Globus pallidus (tissue), 1 donor: ENCODE data around the gene ADAM10.
"Not testable (repeated sequence)": the region's sequence is repeated elsewhere in the genome, so short reads cannot be mapped to it uniquely, and the experiment has no call there.

Experiments used
- DNase-seq: peaks from one replicate; pipeline ENCODE4 v3.0.0-alpha.2; 2015; ENCODE audit warnings: low spot score

The ADAM10 gene

GRCh38 chr15:58608129-58608590 is 141.3 kb downstream of the ADAM10 start:
- DNase-seq = no peak

DNA sequence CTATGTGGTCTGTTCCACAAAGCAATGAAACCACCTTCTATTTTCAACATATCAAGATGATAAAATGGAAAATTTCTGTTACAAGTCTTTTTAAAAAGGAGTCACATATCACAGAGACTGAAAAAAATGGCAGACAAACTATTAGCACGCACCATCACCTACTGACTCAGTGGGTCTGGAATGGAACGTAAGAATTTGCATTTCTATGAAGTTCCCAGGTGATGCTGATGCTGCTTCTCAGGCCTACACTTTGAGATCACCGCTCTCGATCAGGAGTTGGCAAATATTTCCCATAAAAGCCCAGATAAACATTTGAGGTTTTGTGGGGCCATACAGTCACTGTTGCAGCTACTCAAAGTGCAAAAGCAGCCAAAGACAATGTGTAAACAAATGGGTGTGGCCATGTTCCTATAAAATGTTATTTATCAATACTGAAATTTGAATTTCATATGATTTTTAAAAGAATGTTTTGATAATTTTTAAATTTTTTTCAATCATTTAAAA is 142.9 kb downstream of the ADAM10 start:
- no peak for DNase-seq

- no peak for DNase-seq
These were observed 143.5 kb downstream of the ADAM10 start for GRCh38 chr15:58605931-58606530.

- no peak for DNase-seq
These were observed 145.0 kb downstream of the ADAM10 start for GRCh38 chr15:58604455-58604923.

DNA sequence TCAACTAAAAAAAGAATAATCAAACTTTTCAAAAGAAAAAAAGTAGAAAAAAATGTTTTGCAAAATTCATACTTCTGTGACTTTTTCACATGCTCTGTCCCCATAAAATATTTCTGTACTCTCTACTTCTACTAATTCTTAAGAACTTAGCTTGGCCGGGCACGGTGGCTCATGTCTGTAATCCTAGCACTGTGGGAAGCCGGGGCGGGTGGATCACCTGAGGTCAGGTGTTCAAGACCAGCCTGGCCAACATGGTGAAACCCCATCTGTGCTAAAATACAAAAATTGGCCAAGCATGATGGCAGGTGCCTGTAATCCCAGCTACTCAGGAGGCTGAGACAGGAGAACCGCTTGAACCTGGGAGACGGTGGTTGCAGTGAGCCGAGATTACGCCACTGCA is 145.6 kb downstream of the ADAM10 start:
- DNase-seq = not testable (repeated sequence)

- no peak for DNase-seq
These were observed 146.7 kb downstream of the ADAM10 start for GRCh38 chr15:58602823-58603222.

- no peak for DNase-seq
These were observed 150.7 kb downstream of the ADAM10 start for GRCh38 chr15:58598829-58599210.

GRCh38 chr15:58597943-58598828 is 151.3 kb downstream of the ADAM10 start:
- no peak for DNase-seq

- no peak for DNase-seq
These were observed 153.8 kb downstream of the ADAM10 start for GRCh38 chr15:58595516-58596263.

GRCh38 chr15:58594898-58595297 is 154.6 kb downstream of the ADAM10 start:
- no peak for DNase-seq

DNA sequence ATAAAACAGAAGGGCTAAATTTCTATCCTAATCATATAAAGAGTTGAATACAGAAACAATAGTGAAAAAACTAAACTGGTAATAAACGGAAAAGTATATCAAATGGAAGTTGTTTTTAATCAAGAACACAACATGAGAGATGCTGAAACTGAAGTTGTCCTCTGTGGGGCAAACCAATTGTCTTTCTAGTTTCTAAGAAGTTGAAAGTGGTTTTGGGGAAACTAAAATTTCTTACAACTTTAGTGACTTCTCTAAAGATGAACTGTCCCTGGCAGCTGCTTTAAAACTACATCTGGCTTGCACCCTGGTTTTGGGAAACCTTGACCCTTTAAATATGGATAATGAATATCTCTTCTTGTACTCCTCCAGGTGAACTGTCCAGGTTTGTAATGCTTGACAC is 155.6 kb downstream of the ADAM10 start:
- no peak for DNase-seq

- no peak for DNase-seq
These were observed 158.6 kb downstream of the ADAM10 start for GRCh38 chr15:58590926-58591325.

- no peak for DNase-seq
These were observed 159.3 kb downstream of the ADAM10 start for GRCh38 chr15:58590236-58590635.

DNA sequence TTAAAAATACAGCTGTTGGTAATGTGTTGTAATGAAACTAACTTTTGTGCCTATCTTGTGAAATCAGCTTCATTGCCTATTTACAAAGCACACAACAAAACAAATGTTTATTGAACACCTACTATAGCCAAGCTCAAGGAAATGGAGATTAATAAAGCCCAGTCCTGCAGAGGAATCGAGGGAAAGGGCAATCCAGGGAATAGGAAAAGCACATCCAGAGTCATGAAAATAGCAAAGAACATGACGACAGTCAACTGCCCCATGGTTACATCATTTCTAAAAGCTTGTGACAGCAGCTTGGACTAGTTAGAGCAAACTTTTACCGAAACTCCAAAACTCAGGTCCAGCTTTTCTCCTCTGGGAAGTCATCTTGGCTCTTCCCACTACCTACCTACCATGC is 160.5 kb downstream of the ADAM10 start:
- no peak for DNase-seq

DNA sequence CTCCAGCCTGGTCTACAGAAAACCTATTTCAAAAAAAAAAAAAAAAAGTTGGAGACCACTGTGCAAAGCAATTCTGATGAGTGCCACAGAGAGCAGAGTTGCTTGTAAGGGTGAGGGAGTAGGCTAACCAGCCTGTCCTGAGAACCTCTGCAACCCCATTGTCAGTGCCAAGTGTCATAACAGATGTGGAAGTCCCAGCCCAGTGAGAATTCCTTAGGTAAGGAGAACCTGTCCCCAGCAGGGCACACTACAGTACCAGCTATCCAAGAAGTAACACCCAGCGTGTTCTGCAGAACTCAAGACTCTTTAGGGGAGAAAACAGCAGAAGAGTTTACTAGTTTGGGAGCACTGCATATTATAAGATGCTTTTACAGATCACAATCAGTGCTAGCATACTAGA is 161.4 kb downstream of the ADAM10 start:
- DNase-seq = no peak

GRCh38 chr15:58587486-58587885 is 162.0 kb downstream of the ADAM10 start:
- DNase-seq = no peak

DNA sequence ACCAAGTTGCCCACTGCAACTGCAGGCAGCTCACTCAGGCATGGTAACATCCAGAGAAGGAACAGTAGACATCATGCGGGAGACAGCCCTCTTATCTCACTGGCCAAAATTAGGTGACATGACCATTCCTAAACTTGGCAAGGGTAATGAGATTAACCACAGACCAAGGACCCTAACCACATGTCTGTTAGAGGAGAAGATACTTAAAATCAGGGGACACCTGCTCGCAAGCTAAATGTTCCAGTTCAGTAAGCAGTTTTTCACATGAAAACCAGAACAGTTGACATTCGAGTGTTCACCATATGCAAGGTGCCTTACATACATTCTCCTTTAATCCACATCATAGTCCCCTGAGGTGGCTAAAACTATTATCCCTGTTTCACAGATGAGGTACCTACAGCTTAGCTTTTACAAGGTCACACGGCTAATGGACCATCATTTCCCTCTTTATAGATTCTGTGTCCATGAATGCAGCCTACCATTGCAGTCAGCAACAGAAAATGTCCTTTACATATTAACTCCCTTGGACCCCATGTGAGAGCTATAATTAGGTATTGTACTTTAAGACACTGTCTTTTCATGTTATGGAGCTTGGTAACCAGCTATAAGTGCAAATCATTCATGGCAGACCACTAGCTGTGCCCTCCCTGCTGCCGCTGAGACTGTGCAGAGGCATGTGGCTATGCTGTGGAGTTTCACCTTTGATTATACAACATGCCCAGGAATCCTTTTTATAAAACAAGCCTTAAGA is 163.6 kb downstream of the ADAM10 start:
- DNase-seq = no peak

DNA sequence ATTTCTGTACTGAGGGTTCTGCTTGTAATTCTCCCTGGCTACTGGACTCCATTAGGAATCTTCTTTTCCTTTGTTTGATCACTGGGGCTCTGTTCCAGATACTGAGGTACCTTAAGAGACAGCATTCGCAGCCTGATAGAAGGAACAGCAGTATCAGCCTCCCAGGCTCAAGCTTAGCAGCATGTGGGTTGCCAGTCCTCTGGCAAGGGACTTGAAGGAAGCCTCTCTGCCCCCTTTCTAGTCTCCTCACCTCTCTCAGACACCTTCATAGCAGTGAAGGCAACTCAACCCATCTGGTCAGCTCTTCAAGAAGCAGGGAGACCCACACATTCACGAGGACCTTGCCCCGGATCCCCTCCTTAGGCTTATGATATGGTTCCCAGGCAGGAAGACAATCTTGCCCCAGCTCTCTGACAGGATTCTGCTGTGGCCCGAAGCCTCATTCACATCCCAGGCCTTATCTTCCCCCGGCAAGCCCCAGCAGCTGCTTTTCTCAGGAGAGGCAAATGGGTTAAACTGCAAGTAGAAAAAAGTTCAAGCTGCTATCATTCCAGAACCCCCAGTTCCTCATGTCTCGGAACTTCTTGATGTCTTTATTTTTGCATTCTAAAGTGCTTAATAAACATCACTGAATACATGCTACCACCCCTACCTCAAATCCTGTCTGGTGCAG is 164.6 kb downstream of the ADAM10 start:
- no peak for DNase-seq

- peak; percentile 50 for DNase-seq
These were observed 166.2 kb downstream of the ADAM10 start for GRCh38 chr15:58583171-58583908.

GRCh38 chr15:58582160-58582559 is 167.3 kb downstream of the ADAM10 start:
- peak; percentile 29 for DNase-seq
